ENCODE results near the gene IER2.

DNA sequence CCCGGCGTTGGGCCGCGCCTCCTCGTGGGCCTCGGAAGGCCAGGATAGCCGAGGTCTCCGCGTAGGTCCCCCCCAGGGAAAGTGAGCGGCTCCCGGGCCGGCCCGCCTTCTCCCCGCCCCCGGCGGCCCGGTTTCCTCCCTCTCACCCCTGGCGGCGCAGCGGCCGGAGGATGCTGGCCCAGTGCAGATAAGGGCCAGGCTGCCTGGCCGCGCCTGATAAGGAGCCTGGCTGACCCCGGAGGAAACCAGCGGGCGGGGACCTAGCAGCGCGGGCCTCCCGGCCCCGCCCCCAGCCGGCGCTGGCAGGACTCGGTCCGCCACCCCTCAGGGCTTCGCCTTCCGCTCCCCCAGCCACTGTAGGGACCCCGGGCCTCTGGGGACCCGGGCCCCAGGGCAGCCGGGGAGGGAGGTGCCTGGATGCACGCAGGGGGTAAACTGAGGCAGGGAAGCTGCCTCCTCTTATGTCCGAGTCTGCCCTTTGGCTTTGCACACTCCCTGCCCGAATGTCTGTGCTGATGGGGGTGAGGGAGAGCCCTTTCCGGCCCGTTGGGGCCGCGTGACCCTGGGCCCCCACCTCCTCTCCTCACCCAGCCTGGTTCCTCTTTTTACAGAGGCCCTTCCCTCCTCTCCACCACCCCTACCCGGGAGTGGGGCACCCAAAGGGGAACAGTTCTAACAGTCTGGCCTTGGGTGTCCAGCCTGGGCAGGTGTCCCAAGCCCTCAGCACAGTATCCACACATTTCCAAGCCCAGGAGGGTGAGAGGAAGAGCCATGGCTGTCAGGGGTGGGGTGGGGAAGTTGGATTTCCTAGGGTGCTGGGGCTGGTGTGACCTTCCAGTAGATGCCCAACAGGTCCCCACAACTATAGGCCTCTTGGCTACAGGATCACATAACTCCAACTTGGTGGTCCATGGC, 47.3 kb upstream of the IER2 start, which contains the start of gene LYL1:
- TF ChIP-seq, protein P1, sequence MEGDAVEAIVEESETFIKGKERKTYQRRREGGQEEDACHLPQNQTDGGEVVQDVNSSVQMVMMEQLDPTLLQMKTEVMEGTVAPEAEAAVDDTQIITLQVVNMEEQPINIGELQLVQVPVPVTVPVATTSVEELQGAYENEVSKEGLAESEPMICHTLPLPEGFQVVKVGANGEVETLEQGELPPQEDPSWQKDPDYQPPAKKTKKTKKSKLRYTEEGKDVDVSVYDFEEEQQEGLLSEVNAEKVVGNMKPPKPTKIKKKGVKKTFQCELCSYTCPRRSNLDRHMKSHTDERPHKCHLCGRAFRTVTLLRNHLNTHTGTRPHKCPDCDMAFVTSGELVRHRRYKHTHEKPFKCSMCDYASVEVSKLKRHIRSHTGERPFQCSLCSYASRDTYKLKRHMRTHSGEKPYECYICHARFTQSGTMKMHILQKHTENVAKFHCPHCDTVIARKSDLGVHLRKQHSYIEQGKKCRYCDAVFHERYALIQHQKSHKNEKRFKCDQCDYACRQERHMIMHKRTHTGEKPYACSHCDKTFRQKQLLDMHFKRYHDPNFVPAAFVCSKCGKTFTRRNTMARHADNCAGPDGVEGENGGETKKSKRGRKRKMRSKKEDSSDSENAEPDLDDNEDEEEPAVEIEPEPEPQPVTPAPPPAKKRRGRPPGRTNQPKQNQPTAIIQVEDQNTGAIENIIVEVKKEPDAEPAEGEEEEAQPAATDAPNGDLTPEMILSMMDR (conservative IDR thresholded peaks at IDR 0.05; ENCODE audit: low read length): no peak
- no peak for TF ChIP-seq EZH2phosphoT487 (IDR thresholded peaks at IDR 0.05; ENCODE audit: borderline replicate concordance, low read depth, low read length)
